Measurements from ENCODE around the gene MYMK.

The MYMK gene

DNA sequence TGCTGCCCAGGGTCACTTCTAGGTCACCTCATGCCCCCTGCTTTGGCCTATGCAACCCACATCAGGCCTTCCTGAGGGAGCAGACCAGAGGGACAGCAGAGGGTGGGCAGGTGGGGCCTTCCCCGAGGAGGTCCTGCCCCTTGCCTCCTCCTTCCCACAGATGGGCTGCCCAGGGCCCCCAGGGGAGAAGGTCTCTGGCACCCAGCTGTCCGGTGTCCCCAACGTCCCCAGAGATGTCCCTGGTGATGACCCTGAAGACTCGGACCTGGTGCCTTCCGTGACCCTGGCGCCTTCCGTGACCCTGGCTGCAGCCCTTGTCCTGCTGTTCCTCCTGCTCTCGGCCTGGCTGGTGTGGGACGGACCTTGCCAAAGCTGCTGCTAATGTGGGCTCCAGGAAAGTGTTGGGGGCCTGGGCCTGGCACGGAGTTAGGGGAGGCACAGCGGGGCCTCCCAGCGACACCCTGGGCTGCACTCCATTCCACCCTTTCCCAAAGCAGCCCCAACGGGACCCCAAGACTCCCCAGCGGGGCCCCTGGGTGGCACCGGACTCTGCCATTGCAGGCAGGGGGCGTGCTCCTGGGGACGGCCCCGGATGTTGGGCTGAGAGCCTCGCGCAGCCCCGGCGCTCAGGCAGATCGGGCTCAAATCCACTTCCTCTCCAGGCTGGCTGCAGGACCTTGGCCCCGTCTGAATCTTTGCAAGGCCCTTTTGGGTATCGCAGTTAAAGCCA, 39.1 kb downstream of the MYMK start:
- DNase-seq (ENCODE audit: low read depth) = no peak

DNA sequence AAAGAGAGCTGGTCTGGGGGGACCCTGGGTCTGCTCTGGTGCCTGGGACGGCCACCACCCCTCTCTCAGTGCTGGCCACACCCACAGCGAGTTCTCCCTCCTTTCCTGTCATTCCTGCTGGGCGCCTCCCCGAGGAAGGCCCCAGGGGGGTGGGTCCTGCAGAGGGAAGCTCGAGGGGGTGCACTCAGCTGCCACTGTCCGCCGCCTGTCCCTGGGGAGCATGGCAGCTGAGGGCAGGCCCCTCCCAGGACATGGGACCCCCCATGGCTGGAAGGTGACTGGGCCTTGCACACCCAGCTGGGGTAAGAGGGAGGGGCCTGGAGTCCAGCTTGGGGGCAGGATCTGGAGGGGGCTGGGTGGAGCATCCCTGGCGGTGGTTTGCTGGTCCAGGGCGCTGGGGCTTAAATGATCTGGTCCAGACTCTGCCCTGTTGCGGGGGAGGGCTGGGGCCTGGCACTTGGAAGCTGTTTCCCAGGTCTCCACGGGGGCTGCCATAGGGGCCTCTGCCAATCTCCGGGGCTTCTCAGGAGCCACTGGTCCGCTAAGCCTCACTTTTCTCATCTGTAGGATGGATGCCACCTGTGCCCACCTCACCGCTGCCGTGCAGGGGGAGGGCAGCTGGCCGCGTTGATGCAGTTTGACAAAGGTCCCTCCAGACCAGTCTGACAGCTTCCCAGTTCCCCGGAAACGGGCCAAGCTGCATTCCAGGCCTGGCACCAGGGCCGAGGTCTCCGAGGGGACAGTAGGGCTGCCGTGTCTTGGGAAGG, 39.9 kb downstream of the MYMK start:
- no peak for DNase-seq (ENCODE audit: low read depth)

DNA sequence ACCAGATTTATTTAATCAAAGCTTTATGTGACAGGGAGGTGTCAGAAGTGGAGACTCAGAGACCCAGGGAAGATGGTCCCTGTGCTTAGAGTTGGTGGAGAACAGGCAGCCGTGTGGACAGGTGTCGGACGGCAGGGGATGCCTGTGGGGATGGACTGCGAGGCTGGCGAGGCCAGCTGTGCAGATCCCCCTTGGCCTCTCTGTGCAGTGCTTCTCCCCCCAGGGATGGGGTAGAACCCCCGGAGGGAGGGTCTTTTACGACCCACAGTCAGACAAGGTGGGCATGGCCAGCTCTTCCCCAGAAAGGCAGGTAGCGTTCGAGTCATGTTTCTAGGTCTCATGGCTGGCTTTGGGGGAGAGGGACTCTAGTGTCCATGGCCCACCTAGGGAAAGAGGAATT, 41.1 kb downstream of the MYMK start:
- DNase-seq (ENCODE audit: low read depth) = no peak

DNA sequence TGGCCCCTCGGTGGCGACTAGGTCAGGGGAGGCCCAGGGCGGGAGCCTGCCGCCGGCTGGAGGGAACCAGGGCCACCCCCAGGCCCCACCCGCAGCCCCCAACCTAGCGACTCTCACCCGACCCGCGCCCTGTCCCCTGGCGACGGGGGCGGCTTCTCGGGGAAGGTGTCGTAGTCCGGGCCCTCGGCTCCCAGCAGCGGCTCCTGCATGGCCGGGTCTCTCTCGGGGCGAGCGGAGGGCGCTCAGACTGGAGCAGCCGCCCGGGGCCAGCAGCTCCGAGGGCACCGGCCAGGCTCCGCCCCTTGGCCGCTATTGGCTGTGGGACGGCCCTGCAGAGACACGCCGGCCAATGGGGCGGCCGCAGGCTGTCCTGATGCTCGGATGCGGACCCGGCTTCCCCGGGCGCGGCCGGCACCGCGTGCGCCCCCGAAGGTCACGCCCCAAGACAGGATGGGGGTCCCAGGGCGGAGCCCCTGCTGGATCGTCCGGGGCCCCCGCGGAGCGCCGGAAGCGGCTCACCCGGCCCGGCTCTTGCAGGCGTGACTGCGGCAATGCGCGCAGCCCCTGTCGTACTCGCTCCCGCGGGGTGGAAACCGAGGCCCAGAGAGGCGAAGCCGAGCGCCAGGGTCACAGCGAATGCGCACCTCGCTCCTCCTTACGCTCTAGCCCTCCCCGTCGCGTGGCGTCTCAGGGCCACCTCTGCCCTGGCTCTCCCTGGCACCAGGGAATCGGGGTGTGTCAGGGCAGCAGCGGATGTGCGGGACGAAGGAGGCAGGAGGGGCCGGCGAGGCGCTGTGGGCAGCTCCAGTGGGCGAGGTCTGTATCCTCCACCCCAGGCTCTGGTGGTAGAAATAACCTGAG, 45.7 kb downstream of the MYMK start, which contains the start of gene SLC2A6:
SLC2A6 (minus strand) TSS at position 249 of the 861 bp plus-strand sequence; CDS start at position 209, 40 bp downstream.
- DNase-seq (ENCODE audit: low read depth) = peak; percentile 76

DNA sequence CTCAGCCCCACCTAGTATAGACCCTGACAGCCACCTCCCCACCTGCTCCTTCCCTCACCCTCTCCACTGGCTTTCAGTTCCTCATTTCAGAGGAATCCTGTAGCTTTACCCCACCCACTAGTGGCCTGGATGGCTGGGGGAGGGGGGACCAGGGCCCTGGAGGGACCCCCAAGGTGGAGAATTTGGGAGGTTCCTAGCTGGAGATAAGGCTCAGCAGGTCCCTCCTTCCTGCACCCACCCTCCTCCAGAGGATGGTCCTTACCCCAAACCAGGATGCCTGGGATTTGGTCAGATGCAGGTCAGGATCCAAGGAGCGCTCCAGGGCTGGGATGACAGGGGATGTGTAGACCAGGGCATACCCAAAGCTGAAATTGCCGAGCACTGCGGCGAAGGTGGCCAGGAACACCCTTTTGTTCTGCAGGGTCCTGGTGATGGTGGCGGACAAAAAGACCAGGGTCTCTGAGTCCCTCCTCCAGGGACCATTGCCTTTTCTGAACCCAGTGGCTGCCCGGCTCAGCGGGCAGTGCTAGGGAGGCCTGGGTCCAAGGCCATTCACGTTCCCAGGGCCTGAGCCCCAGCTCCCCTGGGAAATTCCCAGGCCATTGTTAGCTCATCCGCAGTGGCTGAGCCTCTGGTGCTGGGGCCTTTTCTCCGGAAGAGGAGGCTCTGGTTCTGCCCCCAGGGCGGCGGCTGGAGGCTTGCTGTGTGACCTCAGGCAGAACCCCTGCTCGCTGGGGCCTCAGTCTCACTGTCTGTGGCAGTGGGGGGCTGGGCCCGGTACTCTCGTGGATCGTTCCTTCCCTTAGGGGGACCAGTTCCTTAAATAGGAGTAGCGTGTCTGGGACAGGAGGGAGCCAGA, 46.5 kb downstream of the MYMK start:
- DNase-seq (ENCODE audit: low read depth) = no peak

DNA sequence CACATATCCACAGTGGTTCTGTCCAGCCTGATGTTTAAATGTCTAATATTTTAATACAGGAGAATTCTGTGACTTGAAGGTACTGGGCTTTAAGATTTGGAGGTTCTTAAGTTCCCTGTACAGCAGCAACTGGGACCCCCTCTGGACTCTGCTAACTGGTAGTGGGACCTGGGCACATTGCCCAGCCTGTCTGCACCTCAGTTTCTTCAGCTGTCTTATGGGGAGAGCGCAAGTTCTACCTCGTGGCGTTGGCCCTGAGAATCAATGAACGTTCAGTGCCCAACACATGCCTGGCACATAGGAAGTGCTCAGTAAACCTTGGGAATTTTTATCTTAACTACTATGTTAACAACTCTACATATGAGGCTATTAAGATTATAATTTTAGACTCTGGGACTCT, 47.3 kb downstream of the MYMK start:
- DNase-seq (ENCODE audit: low read depth) = no peak

DNA sequence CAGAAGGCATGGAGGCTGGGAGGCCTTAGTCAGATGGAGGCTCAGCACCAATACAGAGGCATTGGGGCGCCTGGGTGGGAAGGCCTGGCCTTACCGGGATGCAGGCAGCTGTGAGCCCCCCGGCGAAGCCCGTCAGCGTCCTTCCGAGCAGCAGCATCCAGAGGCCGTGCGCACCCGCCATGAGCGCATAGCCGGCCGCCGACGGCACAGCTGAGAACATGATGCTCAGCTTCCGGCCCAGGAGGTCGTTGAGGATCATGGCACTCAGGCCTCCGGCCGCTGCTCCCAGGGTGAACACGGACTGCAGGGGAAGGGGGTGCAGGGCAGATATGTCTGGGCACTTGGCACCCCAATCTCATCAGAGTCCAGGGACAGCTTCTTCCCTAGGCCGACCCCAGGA, 47.8 kb downstream of the MYMK start:
- DNase-seq (ENCODE audit: low read depth) = no peak

DNA sequence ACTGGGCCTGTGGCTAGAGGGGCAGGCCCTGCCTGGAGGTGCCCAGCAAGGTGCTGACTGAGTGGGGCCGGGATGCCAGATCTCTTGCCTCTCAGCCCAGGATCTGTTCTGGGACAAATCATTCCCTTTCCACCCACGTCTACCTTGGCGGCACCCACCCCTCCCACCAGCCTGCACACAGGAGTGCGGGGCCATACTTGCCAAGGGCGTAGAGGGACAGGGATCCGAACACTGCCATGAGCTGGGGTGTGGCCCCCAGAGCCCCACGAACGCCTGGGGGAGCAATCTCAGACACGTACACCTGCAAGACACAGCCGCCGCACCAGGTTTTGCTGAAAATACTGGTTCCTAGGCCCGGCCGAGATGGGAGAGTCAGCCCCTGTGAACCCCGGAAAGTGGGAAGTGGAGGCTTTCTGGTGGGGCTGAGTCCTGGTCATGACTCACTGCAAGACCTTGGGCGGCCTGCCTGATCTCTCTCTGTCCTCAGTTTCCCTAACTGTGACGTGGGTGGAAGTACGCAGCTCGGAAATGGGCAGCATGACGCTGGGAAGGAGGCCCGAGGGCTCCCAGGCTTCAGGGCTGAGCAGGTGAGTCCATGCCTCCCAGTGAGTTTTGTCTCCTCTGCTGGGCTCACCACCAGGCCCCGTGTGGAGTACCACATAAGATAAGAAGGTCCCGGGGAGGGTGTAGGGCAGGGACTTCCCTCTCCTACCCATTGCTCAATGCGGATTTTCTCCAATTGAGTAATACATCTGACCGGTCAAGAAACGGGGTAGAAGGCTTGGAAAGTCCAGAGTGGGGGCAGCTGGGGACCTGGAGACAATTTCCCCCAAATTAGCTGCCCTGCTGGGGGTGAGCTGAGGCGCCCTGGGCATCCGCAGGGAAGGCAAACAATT, 48.5 kb downstream of the MYMK start:
- no peak for DNase-seq (ENCODE audit: low read depth)

DNA sequence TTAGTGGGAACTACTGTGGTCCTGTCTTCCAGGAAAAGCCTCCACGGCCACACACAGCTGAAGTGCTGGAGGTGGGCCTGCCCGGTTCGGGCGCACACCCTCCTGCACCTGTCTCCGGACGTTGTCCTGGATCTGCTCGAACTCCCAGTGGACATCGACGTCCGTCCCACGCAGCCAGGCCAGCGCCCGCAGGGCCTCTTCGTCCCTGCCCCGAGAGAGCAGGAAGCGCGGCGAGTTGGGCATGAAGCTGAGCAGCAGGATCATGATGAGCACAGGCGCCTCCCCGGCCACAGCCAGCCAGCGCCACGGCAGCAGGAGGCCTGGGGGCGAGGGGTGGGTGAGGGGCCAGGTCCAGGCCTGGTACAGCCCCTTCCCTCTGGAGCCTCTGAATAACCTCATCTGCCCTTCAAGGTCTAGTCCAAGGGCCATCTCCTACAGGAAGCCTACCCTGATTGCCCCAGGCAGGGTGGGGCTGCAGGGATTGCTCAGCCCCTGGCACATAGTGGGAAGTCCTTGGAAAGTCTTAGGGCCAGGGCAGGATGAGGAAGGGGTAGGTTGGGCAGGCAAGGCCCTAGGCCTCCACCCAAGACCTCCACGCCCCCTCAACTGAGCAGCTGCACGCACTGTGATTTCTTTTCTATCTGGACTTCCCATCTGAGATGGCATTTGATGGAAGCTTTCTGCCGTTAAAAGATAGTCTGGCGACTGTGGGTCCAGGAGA, 49.3 kb downstream of the MYMK start:
- DNase-seq (ENCODE audit: low read depth) = no peak

DNA sequence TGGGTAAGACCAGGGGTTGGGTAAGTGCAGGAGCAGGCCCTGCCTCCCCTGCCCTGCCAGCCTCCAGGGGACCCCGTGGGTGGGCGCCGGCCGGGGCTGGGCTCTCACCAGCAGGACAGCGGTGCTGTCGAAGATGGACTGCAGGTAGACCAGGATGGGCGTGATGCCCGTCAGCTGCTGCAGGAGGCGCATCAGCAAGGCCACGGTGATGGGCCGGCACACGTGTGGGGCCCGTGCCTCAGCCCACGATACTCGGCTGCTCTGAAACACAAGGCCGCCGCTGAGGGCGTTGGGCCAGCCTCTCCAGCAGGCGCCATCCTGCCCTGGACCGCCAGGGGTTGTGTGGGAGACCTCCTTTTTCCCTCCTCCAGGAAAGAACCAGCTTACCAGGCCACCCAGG, 49.9 kb downstream of the MYMK start:
- DNase-seq (ENCODE audit: low read depth) = no peak

DNA sequence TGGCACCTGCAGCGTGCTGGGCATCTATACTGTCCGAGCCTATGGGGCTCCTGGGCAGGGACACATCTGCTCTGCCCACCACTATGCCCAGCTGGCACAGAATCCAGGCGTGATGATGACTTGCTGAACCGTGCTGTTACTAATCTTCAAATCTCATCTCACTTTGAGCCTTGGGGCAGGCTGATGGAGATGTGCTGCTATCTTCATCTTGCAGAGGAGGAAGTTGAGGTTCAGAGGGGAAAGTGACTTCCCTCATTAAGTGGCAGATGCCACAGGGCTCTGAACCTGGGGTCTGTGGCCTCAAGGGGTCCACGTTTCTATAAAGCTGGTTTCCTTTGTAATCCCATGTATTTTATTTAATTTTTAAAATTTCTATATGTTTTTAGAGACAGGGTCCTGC, 50.5 kb downstream of the MYMK start:
- no peak for DNase-seq (ENCODE audit: low read depth)

DNA sequence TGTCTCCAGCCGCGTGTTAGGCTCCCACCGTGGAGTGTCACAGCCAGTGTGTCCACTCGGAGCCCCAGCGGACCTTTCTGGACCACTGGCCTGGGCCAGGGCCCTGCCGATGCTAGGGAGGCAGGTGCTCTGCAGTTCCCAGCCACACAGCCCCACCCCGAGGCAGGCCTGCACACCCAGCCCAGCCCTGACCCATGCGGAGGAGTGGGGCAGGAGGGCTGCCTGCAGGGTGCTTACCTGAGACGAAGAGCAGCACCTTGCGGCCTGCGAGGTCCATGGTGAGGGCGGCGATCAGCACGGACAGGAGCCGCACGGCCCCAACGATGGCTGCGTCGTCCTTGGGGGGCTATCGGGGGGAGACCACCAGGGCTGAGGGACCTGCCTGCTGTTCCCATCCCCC, 51.0 kb downstream of the MYMK start:
- no peak for DNase-seq (ENCODE audit: low read depth)

DNA sequence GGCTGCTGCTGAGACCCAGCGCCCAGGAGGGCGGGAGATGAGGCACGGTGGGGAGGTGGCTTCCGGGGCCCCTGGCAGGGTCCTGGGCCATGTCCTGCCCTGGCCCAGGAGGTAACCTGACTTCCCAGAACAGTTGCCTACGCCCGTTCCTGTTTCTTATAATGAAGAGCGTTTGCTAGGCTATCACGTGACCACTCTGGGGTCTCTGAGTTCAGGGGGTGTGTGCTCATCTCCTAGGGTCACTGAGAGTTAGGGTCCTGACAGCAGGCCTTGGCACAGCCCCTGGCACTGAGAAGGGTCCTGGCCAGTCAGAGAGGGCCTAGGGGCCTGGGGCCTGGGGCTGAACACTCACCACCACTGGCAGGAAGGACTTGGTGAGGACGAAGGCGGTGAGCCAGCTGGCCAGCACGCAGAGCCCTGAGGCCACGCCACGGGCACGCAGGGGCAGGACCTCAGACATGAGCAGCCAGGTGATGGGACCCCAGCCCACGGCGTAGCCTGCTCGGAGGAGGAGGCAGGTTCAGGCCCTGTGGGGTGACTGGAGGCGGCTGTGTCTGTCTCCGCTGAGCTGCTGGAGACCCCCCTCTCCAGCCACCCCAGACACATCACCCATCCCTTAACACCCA, 51.9 kb downstream of the MYMK start:
- no peak for DNase-seq (ENCODE audit: low read depth)

DNA sequence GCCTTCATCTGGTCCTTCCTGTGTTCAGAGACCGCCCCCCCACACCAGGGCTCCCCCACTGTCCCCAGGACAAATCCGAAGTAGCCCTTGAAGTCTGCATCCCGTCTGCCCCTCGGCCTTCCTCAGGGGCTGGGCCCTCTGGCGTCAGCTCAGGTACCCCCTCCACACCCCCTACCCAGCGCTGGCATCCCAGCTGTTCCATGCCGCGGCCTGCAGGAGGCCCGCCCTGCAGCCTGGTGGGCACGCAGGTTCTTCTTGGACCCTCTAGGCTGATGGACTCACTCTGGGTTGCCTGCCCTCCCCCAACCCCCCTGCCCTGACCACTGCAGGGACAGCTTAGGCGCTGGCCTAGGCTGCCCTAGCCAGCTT, 52.5 kb downstream of the MYMK start:
- no peak for DNase-seq (ENCODE audit: low read depth)

DNA sequence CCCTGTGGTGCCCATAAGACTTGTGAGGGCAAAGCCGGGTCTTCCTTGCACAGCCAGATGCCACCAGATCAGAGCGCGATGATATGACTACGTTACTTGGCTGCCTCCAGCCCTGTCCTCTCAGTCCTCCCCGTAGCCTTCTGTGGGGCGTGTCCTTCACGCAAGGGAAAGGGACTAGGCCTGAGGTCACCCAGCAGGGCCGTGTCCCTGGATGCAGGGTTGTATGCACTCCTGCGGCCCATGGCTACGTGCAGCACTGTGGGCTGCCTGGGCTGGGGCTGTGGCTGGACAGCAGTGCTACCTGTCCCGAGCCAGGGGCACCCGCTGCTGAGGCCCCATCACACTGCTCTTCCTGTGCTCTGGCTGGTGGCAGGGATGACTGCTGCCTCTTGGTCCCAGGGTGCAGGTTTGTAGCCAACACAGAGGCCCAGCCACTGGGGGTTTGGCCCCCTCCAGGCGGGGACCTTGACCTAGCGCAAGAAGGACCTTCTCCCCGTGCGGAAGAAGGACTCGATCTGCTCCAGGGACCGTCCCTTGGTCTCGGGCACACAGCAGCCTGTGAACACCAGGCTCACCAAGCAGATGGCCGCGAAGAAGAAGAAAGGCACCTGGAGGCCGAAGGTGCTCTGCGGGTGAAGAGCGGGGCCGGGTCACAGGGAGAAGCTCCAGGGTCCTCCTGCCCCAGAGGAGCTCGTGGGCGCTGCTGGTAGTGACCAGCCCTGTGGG, 53.0 kb downstream of the MYMK start:
- no peak for DNase-seq (ENCODE audit: low read depth)

DNA sequence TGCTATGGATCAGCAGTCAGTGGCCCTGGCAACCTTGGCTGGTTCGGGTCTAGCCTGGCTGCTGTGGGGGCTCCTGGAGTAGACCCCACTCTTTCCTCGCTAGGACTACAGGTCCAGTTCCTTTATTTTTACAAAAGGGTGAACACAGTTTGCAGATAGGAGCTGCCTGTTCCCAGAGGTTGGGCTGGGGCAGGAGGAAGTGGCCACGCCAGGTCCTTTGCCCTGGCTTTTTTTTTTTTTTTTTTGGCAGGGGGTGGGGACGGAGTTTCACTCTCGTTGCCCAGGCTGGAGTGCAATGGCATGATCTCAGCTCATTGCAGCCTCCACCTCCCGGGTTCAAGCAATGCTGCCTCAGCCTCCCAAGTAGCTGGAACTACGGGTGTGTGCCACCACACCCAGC, 53.8 kb downstream of the MYMK start:
- no peak for DNase-seq (ENCODE audit: low read depth)

DNA sequence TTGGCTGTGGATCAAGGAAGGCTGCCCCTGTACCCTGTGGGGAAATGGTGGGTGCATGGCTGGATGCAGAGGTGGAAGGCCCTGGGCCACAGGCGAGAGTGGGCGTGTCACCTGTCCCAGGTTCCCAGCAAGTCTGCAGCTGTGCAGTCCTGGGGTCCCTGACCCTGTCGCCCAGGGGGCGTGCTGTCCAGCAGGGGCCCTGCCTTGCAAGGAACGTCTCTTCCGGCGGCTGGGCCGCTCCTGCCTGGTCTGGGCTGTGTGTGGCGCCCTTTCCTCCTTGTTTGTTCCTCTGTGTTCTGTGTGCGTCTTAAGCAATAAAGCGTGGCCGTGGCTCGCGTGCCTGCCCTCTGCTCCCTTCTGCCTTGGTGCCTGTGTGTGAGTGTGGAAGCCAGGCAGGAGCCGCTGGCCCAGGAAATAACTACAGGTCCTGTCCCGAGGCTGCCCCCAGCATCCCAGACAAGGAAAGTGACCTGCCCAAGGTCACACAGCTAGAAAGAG, 54.3 kb downstream of the MYMK start:
- DNase-seq (ENCODE audit: low read depth) = no peak

DNA sequence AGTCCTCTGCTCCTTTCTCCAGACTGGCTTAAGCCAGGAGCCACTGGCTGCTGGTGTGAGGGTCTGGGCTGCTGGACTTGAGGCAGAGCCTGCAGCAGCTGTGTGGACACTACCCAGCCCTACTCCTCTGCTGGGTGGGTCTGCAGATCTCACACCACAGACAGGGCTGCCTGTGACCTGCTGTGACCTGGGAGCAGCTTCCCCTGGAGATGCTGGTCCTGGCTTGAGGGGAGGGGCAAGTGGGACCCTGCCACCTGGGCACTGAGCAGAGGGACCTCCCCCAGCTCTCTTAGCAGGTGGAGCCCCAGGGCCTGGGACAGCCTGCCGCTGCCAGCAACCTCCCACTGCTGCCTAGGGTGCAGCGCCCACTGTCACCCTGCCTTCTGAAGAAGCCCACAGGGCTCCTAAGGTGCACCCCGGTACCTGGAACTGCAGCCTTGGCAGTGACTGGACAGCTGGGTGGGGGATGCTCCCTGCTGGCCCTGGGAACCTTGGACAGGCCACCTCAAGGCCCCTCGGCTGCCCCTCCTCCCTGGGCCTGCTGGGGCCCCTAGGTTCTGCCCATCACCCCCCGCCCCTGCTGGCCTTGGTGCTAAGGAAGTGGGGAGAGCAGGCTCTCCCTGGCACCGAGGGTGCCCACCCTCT, 55.9 kb downstream of the MYMK start:
- no peak for DNase-seq (ENCODE audit: low read depth)
